ENCODE data around the gene CTNNA3. TPM values are rescaled to one million over a fixed set of nuclear protein-coding genes. Genes with fewer than 3 reads are reported as not detected.

Gene CTNNA3
- total and polyA plus RNA-seq, 2 of the 4 experiments (the other 2 are of a cell fraction) = 0.19 to 0.90 TPM

- intact Hi-C loops (cut with micrococcal nuclease) = no loop called here
- Histone ChIP-seq H4K8ac (ENCODE audit: low read depth in 2 of 2, low read length in 2 of 2) (no peak overlapping the region), H3K9ac (ENCODE audit: low read depth, low read length) (no peak overlapping the region), H3K23ac (ENCODE audit: low read depth, low read length) (no peak overlapping the region), H3K27me3 (ENCODE audit: control insufficient read depth, insufficient read depth, low read length) (no peaks in the 10 kb centered on the region), H3K79me1 (ENCODE audit: low read depth in 1 of 2, low read length in 2 of 2) (no peaks in the 10 kb centered on the region), H2AK5ac (ENCODE audit: low read depth, low read length) (no peak overlapping the region), H4K5ac (ENCODE audit: low read depth, low read length) (no peak overlapping the region), H2AFZ (replicated peaks; ENCODE audit: low read length, poor library complexity) (no peak overlapping the region), H3K4me1 (ENCODE audit: control insufficient read depth, insufficient read depth, low read length) (no peaks in the 10 kb centered on the region), H3K9me1 (ENCODE audit: insufficient read depth, low read length) (no peaks in the 10 kb centered on the region), H3K4me2 (ENCODE audit: low read depth, low read length) (no peak overlapping the region), H4K91ac (ENCODE audit: insufficient read depth, low read depth, low read length) (no peak overlapping the region), H4K20me1 (ENCODE audit: insufficient read depth, low read length) (no peaks in the 10 kb centered on the region), H3K4me3 (ENCODE audit: insufficient read depth, low read depth, low read length) (no peak overlapping the region), H3K36me3 (ENCODE audit: control insufficient read depth, insufficient read depth, low read length) (no peaks in the 10 kb centered on the region), H3K27ac (ENCODE audit: insufficient read depth, low read length) (no peak overlapping the region), H2BK120ac (ENCODE audit: low read depth, low read length) (no peak overlapping the region), H3K18ac (ENCODE audit: low read depth, low read length) (no peak overlapping the region), H2AK9ac (replicated peaks; ENCODE audit: low read depth, low read length, poor library complexity) (no peak overlapping the region), H2BK20ac (ENCODE audit: low read depth, low read length) (no peak overlapping the region), H3K4ac (ENCODE audit: low read depth, low read length) (no peak overlapping the region), H3K14ac (replicated peaks; ENCODE audit: low read depth, low read length) (no peak overlapping the region), H3K9me3 (ENCODE audit: control insufficient read depth, insufficient read depth, low read length) (no peaks in the 10 kb centered on the region), H2BK15ac (ENCODE audit: low read depth, low read length) (no peak overlapping the region), H3K56ac (ENCODE audit: extremely low read depth, insufficient read depth, low read length) (no peak overlapping the region), H2BK5ac (ENCODE audit: low read depth, low read length, poor library complexity, severe bottlenecking) (no peak overlapping the region)
- ChIA-PET CTCF (no interaction called here), POLR2A (ENCODE audit: unreplicated experiment) (no interaction called here)
- BruUV-seq (replicated peaks) = no TSS peak
- no peak for DNase-seq
- dilution Hi-C loops (cut with HindIII; ENCODE audit: low sequenced_read_pairs, unreplicated experiment) = no loop called here
- WGBS, 2 experiments (ENCODE audit: extremely low coverage in 2 of 2, insufficient read length in 1 of 2) = no CpG with 5 or more reads among the region's 3 CpGs
- TF ChIP-seq SMC3 (IDR thresholded peaks at IDR 0.05; ENCODE audit: low read depth, low read length) (no peak), FOS (IDR thresholded peaks at IDR 0.05; ENCODE audit: low read depth, low read length) (no peak), BHLHE40 (IDR thresholded peaks at IDR 0.05; ENCODE audit: low read depth, low read length) (no peak), NFE2L2 (IDR thresholded peaks at IDR 0.05; ENCODE audit: low read depth, low read length) (no peak), MAZ (IDR thresholded peaks at IDR 0.05; ENCODE audit: borderline replicate concordance, low read depth, low read length) (no peak), CEBPB (IDR thresholded peaks at IDR 0.05; ENCODE audit: low read depth, low read length) (no peak), RAD21 (IDR thresholded peaks at IDR 0.05; ENCODE audit: low read length) (no peak), USF2 (IDR thresholded peaks at IDR 0.05; ENCODE audit: low read depth, low read length) (no peak)
- no peak for ATAC-seq (ENCODE audit: low read depth)
- in situ Hi-C loops (cut with MboI; ENCODE audit: low sequenced_read_pairs) = no loop called here
Measured at GRCh38 chr10:66353422-66353821, 1342.6 kb downstream of the CTNNA3 start.
